ENCODE measurements around the gene CYS1.

DNA sequence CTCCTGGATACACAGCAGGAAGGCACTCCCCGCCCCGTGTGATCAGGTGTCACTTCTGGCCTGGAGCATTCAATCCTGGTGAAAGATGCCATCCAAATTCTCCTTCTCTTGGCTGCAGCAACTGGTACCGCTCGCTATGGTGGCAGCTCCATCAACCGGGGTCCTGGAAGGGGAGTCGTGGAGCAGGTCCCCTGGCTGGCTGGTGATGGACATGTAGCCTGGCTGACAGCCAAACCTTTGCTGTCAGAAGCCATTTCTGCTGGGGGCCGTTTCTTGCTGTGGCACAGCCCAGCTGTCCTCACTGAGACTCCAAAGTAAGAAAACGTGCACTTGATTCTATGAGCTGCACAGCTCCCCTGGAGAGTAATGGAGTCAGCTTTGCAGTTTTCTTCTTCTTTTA lies 7.1 kb upstream of the CYS1 start:
- TF ChIP-seq, protein P1, sequence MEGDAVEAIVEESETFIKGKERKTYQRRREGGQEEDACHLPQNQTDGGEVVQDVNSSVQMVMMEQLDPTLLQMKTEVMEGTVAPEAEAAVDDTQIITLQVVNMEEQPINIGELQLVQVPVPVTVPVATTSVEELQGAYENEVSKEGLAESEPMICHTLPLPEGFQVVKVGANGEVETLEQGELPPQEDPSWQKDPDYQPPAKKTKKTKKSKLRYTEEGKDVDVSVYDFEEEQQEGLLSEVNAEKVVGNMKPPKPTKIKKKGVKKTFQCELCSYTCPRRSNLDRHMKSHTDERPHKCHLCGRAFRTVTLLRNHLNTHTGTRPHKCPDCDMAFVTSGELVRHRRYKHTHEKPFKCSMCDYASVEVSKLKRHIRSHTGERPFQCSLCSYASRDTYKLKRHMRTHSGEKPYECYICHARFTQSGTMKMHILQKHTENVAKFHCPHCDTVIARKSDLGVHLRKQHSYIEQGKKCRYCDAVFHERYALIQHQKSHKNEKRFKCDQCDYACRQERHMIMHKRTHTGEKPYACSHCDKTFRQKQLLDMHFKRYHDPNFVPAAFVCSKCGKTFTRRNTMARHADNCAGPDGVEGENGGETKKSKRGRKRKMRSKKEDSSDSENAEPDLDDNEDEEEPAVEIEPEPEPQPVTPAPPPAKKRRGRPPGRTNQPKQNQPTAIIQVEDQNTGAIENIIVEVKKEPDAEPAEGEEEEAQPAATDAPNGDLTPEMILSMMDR (IDR thresholded peaks at IDR 0.05) = no peak
- no peak for TF ChIP-seq POLR2A (IDR thresholded peaks at IDR 0.05)
